ENCODE data around the gene IGSF3. TPM values are rescaled to one million over a fixed set of nuclear protein-coding genes. Genes with fewer than 3 reads are reported as not detected.
"Not testable (repeated sequence)": the region's sequence is repeated elsewhere in the genome, so short reads cannot be mapped to it uniquely, and the experiment has no call there.

The IGSF3 gene
- total RNA-seq, 1 donor from 2014 or later = 0.48 TPM

DNA sequence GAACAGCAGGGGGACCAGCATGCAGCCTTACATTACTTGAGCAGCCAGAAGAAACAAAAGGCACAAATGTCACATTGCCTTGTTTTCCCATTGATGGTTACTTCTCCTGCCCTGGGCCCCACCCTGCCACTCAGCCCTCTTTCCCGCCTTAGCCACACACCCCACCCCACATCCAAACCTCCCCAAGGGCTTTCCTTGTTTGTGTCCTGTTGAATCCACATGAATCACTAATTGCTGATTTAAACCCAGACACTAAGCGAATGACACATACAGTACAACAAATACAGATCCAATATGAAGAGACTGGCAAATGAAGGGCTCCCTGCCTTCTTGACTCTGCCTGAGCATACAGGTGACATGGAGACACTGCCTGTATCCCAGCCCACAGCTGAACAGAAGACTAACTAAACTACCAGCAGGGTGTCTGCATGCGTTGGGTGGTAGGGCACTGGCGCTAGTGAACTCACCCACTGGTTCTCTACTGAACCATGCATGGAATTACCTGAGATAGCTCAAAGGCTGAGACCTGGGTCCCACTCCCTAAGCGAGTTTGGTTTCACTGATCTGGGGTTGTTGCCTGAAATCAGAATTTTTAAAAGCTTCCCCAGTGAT lies 3.1 kb downstream of the IGSF3 start:
- DNase-seq (ENCODE audit: low spot score) (no peak), ATAC-seq (no peak)

DNA sequence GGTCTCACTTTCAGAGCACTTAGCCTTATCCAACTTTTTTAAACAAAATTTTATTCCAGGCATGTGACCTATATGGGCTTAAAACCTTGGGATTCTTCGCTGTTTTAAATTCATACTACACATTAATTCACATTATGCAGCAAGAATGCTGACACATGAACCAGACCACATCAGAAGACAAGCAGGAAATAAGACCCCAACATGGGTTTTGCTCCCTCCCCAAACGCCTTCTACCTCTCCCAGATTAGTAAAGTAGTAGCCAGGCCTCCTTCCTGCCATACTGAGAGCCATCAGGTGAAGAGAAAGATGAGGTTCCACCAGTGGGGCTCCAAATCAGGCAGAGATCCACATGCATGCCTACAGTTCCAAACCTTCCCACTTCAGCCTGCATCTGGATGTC lies 3.7 kb downstream of the IGSF3 start:
- DNase-seq (ENCODE audit: low spot score) (no peak), ATAC-seq (no peak)

DNA sequence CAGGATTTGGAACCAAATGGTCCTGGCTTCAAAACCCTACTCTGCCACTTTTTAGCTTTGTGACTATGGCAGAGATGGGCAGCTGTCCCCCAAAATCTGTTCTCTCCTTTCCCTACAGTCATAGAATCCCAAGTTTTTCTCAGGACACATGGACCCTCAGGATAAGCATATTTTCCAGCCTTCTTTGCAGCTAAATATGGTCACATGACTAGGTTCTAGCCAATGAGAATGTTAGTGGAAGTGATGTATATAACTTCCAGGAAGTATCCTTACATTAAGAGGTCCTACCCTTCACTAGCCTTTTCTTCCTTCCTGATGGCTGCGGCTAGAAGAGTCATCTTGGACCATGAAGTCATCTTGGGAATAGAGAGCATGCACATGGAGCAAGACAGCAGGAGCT lies 5.9 kb downstream of the IGSF3 start:
- DNase-seq (ENCODE audit: low spot score) (no peak), ATAC-seq (no peak)

DNA sequence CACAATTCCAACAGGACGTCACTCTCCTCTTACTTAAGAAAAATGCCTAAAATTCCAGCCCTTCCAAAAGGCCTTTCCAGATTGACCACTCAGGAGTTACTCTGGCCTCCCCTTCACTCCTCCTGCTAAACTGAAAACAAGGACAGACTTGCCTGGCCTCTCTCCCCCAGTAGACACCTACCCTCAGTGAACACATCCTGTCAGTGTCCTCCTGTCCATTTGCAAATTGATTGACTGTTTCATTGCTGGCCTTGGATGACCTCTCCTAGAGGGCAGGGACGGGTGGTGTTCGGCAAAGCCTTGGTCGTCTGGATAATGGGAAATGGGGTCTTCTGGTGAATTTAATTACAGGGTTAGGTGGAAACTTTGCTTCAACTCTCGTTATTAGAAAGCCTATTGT lies 8.9 kb downstream of the IGSF3 start:
- ATAC-seq; DNase-seq (ENCODE audit: low spot score): not testable (repeated sequence)

DNA sequence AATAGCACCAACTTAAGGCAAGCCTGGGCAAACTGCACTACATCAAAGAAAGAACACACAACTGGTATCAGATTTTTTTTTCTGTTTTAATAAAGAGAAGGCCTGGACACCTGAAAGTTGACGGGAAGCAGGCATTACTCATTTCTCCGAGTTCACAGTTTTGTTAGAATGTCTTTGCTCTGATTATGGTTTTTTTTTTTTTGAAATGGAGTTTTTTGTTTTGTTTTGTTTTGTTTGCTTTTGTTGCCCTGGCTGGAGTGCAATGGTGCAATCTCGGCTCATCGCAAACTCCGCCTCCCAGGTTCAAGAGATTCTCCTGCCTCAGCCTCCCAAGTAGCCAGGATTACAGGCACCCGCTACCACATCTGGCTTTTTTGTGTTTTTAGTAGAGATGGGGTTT lies 9.7 kb downstream of the IGSF3 start:
- not testable (repeated sequence) for DNase-seq (ENCODE audit: low spot score)

DNA sequence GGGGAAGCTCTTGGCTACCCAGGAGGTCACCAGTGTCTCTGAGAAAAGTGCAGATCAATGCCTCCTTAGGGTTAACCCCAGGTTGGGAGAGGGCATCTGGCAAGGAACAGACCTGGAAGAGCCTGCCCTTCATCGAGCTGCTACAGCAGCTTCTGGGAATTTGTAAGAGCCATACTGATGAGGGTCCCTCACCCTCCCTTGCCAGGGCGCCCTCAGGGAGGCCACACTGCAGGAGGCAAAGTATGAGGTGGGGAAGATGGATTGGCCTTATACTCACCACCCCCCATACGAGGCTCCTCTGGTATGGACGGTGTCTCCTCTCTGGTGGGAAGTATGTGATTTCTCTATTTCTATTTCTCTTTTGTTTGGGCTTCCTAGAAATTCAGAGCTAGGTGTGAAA lies 13.2 kb downstream of the IGSF3 start:
- DNase-seq (ENCODE audit: low spot score) = no peak
- ATAC-seq = no peak

More for the DNA sequence above, 9.7 kb downstream of the IGSF3 start:
- not testable (repeated sequence) for ATAC-seq

DNA sequence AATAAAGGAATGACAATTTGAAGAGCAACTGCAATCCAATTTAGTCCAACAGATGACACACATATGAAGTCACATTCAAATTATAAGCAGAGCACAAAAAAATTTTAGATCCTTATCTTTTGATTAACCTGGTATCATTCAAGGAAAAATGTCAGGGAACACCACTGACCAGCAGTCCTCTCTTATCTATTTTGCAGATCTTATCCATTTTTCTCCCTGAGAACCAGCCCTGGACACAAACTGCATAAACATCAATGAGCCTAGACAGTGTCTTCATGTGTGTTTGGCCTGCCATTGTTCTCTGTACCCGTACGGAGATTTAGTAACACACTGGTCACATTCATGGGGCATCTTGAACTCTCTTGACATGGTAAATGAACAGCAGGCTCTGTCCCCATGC lies 14.9 kb downstream of the IGSF3 start:
- not testable (repeated sequence) for DNase-seq (ENCODE audit: low spot score); ATAC-seq

DNA sequence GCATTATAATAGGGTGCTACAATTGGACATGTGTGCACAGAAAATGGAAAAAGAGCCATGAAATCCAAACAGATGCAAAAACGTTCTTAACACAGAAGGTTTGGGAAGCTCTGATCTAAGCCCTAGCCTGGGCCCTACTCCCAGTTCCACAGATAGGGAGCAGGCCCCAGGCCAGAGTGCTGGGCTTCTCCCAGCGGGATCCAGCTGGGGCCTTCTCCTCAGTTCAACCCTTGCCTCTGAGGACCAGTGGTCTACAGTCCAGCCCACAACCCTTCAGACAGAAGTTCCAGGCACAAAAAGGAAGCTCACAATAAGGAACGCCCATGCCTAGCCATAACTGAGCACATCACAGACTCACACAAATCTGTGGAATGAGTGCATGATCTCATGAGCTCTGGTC lies 16.8 kb downstream of the IGSF3 start:
- DNase-seq (ENCODE audit: low spot score); ATAC-seq: not testable (repeated sequence)

DNA sequence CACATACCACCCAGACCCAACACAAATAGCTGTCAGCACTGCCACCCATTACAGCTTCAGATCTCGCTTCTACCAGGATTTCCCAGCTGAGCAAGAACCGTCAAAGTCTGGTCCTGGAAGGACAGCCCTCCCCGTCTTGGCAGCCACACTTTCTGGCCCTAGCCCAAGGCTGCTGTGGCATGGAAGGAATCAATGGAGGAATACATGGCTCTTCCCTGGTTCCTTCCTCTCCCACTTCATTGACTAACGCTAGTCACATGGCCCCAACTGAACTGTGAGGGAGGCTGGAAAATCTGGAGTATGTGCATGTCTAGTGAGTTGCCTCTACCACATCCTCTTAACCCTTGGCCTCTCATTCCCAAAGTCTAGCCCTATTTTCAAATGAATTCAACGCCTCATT lies 18.5 kb downstream of the IGSF3 start:
- not testable (repeated sequence) for ATAC-seq; DNase-seq (ENCODE audit: low spot score)

DNA sequence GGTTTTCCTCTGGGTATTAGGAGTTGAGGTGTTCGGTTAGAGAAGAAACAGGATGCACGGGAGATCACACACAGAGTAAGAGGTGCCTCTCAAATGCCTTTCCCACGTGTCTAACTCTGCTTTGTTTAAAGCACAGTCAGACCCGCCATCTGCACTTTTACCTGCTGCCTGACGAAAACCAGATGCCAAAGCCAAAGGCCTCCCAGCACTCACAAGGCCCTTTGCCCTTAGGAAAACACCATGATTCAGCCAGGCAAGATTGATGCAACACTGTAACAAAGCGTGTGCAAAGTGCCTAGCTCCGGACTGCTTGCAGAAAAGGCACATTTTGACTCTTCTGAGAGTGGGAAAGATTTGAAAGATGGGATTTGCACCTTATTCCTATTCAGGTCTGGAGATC lies 19.2 kb downstream of the IGSF3 start:
- ATAC-seq (peak; percentile 81), DNase-seq (ENCODE audit: low spot score) (peak; percentile 80)

DNA sequence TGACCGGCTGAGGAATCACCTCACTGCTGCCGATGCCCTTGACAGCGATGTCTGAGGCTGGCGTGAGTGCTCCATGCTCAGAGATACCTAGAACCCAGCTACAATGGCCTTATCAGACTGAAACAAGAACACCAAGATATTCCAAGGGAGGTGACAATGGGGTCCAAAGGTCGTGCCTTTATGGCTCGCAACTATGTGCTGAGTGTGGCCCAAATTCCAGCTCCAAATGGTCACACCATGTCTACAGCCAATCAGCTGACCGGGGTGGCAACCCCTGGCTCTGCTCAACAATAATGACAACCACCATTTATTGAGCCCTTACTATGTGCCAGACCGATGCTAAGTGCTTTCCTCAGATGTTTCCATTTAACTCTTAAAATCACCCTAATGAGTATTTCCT lies 20.3 kb downstream of the IGSF3 start:
- not testable (repeated sequence) for ATAC-seq; DNase-seq (ENCODE audit: low spot score)

DNA sequence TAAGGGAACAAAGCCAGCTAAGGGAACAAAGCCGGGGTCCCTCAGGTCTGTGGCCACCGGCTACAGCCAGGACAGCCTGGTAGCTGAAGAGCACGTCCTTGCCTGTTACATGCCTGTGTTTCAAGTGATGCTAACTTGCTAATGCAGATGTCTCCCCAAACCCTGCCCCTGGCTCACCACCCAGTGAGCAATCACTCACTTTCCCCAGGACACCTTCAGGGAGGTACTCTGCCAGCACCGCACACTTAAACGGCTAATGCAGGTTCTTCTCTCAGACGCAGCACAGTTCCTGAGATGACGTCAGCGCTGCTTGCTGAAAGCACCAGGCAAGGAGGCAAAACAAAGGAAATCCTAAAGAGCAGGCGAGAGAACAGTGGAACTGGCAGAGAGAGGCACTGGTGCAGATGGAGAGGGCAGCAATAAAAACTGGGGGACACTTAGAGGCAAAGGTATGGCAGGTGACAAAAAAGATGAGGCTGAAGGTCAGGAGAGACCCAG lies 20.8 kb downstream of the IGSF3 start:
- ATAC-seq; DNase-seq (ENCODE audit: low spot score): not testable (repeated sequence)

DNA sequence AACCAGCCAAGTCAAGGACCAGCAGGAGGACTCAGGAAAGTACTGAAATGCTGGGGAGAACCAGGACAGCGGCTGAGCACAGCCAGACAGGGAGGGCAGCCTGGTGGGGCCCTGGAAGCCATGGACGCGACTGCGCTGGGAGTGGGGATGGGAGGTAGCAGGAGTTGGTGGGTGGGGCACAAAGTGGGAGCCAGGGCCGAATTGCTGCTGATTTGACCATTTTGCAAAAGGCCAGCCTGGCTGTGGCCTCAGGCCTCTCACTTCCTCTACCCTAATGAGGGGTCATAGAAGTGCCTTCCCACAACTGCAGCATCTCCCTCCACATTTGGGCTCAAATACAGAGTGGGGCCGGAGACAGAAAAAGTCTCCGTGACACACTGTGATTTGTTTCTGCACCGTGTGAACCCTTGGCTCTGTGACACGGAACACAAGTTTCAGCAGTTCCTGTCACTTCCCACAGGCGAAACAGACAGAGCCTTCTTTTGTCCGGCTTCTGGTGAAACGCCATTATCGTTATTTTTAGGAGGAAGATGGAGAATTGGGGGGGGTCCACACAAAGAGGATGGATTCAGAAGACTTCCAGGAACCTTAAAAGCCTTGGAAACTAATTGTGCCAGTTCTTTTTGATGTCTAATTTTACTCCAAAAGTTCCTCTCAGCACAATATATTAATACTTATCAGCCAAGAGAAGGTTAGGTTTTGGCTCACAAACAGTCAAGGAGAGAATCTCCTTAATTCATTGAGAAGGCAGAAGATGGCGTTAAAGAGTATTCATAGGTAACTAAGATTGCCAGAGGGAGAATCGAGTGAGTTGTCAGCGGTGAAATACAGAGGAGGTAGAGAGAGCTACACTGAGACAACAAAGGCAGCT lies 21.5 kb downstream of the IGSF3 start:
- ATAC-seq; DNase-seq (ENCODE audit: low spot score): not testable (repeated sequence)

DNA sequence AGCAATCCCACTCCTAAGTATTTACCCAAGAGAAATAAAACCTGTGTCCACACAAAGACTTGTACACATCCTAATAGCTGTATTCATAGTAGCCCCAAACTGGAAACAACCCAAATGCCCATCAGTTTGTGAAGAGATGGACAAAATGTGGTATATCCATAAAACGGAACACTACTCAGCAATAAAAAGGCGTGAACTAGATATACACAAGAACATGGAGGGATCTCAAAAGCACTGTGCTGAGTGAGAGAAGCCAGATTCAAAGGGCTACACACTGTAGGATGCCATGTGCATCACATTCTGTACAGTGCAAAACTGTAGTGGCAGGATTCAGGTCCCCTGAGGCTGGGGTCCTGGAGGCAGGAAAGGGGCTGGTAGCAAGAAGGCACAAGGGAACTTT lies 22.5 kb downstream of the IGSF3 start:
- not testable (repeated sequence) for ATAC-seq; DNase-seq (ENCODE audit: low spot score)

DNA sequence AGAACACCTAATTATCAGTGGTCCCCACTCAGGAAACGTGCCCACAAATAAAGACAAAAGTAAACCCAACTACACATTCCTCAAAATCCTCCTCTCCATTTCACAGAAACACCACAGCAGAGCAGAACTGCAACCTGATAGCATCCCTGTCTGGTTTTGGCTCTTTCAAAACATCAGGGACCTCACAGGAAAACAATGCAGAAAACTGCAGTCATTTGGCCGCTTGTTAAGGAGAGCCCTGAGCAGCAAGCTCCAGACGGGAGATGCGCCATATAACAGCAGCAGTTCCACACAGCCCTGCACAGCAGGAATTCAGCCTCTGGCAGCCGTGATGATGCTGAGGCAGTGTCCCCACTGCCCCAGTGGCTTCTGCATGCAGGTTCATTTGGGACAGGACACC lies 23.4 kb downstream of the IGSF3 start:
- not testable (repeated sequence) for DNase-seq (ENCODE audit: low spot score); ATAC-seq

DNA sequence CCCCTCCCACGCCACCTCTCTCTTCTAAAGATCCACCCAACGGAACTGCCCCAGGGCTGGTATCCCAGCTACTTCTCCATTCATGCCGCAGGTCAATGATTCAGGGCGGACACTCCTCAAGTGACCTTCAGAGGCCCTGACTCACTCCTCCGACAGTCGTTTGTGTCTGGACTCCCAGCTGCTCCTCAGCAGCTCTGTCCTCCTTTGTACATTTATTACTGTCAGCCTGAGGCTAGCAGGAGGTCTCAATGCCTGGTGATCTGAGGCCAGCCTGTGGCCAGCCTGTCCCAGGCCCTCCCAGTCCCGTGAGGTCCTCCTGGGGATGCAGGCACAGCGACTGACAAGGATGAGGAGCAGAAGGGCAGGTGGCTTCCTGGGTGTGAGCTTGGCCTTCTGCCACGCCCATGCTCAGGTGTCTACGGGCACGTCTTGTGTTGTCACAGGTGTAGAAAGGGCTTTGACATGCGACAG lies 24.2 kb downstream of the IGSF3 start:
- not testable (repeated sequence) for ATAC-seq; DNase-seq (ENCODE audit: low spot score)

DNA sequence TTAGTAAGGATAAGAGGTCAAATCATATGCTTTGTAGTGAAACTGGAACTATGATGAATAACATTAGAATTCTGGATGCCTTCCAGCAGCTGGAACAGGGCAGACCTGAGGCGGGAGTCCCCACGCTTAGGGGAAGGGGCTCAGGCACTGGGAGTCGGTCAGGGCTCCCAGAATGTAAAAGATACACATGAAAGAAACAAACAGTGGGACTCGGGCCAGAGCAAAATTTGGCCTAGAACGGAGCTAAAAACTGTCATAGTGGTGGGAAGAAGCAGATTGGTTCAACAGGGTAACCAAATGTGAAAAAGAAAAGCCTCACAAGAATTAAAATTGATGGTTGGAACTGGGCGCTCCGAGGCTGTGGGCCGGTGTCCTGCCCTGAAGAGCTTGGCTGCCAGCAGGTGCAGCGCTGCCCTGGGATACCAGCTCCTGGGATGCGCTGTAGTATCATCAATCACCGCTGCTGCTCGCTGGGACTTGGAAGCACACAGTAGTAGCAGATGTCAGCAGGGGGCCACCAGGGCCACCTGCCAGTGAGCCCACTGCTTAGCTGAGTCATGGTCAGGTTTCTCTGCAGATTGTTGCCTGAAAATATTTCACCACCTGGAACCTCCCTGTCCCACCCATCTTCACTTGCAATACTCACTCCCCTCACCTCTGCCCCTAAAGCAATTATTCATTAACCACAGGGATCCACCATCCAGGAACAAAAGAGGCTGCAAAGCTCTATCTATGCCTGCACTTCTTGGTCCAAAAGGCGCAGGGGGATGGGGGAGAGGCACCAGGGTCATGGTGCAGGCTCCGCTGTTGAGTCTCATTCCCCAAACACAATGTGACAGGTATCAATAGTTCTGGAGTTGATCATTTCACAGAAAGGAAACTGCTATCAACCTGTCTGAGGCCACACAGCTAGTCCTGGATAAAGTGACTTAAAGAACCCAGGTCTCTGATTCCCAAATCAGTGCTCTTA lies 24.9 kb downstream of the IGSF3 start:
- not testable (repeated sequence) for ATAC-seq; DNase-seq (ENCODE audit: low spot score)

DNA sequence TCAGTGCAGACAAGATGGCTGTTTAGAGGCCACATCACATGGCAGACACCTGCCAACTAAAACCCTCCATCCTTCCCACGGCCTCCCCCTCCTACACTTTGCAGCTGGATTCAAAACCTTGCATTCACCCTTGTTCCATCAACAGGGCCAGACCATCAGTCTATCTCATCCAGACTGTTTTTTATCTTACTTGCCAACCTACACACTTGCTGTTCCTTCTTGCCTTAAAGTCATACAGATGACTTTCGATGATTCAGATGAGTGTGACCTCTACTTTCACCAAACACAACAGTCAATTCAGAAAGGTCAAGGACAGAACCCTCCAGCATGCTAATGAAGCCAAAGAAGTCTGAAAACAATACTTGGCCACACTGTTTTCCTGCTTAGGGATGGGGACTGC lies 29.9 kb downstream of the IGSF3 start:
- not testable (repeated sequence) for DNase-seq (ENCODE audit: low spot score); ATAC-seq

DNA sequence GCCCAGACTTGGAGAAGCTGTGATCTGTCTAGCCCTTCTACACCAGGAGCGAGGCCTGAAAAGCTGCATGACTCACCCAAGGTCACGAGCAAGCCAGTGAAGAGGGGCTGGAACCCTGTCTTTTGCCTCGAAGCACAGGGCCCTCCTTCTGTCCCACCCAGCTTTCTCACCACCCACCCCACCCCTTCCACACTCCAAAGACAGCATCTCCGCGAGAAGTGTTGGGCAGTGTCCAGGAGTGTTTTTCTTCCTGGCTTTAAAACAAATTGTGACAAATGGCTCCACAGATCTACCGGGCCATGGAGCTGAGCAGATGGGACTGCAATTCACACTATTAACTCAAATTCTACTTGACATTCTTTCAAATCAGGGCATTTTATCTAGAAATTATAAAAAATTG lies 30.9 kb downstream of the IGSF3 start:
- not testable (repeated sequence) for DNase-seq (ENCODE audit: low spot score); ATAC-seq

DNA sequence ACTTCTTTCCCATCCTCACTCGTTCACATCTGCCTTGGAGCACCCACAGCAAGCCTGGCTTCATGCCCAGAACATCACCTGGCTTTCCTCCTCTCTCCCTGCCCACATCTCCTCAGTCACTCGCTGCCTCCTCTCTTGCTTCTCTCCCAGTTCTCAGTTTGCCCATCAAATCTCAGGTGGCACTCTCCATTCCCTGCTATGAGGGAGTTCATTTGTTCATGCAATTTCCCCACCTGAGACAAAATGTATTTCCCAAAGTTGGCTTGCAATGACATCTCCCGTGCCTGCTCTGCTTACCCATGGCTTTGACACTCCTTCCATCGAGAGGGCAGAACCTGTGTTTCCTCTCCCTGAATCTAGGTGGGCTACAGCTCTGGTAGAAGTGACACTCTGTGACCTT lies 33.1 kb downstream of the IGSF3 start:
- ATAC-seq; DNase-seq (ENCODE audit: low spot score): not testable (repeated sequence)

All from left lobe of liver (tissue), 2 donors.